ENCODE data around the gene PDE4D. TPM values are rescaled to one million over a fixed set of nuclear protein-coding genes. Genes with fewer than 3 reads are reported as not detected.

The PDE4D gene
- total and polyA plus RNA-seq, 2 donors (not counting 1 experiment from before 2014, with no cell fraction given), result 14.9 to 171 TPM

DNA sequence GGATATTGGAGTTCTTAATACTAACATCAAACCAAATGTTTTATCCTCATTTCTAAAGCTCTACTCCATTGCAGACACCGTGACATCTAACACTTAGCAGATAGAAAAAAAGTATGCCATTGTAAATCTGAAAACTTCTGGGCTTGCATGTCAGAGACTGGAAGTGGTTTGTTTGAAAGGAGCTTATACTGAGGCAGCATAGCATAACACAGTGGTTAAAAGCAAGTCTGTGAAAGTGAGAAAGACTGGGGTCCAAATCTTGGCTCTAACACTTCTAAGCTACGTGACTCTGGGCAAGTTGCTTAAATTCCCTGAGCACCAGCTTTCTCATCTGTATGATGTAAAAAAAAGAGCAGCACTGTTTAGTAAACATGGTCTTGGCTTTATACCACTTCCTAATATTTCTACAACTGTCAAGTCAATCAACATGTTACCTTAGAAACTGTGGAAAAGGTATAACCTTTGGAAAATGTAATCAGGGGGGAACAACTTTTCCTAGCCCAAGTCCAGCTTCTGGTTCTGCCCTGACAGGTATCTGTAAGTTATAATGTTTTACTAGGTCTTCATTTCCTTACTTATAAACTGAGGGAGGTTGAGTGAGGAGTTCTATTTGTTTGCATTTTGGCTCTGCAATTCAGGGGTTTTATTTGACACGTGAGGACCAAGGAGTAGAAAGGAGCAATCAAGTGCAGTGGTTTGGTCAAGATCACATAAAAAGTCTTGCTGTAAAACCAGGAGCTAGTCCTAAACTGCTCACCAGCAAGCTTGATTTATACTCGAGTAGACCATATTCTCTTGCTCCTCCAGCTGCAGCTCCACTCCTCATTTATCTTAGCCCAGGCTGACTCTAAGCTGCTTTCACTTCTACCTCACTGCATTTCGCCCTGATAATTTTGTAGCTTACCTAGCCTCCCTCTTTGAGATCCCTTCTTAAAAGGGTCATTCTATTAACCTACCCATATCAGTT is 769.6 kb downstream of the PDE4D start:
- DNase-seq (no peak), ATAC-seq (ENCODE audit: low read depth) (no peak)
- H2AFZ ChIP-seq (ENCODE audit: insufficient read depth, low read depth, low read length, poor library complexity, severe bottlenecking), result no peak overlapping the region
- no peaks in the 10 kb centered on the region for H3K27me3 ChIP-seq (replicated peaks in 1 of 4; ENCODE audit: control extremely low read depth in 1 of 4, control insufficient read depth in 3 of 4, insufficient read depth in 4 of 4, low read length in 3 of 4)
- H3K36me3 ChIP-seq (replicated peaks in 1 of 2; ENCODE audit: control extremely low read depth in 1 of 2, control insufficient read depth in 1 of 2, extremely low read depth in 1 of 2, insufficient read depth in 2 of 2, low read length in 1 of 2), result no peaks in the 10 kb centered on the region
- Mint-ChIP-seq H3K9me3 (ENCODE audit: insufficient read depth) (no peaks in the 10 kb centered on the region), H3K27ac (no peak overlapping the region), H3K4me1 (peaks cover 9% of the 10 kb centered on the region), H3K27me3 (no peaks in the 10 kb centered on the region), H3K4me3 (no peak overlapping the region)
- TF ChIP-seq, protein P1, sequence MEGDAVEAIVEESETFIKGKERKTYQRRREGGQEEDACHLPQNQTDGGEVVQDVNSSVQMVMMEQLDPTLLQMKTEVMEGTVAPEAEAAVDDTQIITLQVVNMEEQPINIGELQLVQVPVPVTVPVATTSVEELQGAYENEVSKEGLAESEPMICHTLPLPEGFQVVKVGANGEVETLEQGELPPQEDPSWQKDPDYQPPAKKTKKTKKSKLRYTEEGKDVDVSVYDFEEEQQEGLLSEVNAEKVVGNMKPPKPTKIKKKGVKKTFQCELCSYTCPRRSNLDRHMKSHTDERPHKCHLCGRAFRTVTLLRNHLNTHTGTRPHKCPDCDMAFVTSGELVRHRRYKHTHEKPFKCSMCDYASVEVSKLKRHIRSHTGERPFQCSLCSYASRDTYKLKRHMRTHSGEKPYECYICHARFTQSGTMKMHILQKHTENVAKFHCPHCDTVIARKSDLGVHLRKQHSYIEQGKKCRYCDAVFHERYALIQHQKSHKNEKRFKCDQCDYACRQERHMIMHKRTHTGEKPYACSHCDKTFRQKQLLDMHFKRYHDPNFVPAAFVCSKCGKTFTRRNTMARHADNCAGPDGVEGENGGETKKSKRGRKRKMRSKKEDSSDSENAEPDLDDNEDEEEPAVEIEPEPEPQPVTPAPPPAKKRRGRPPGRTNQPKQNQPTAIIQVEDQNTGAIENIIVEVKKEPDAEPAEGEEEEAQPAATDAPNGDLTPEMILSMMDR (IDR thresholded peaks at IDR 0.05), result no peak
- ChIA-PET POLR2A (no interaction called here), CTCF (interaction anchor here (0.9 to 2.1 kb wide), 5 partner anchors 14 to 88 kb away, joined by 3 to 7 read pairs (median 3); no protein-coding TSS in a partner anchor)
- H3K4me1 ChIP-seq (ENCODE audit: control insufficient read depth in 2 of 2, insufficient read depth in 2 of 2, low read length in 2 of 2), result peaks cover 8 to 10% of the 10 kb centered on the region in 2 donors
- 77% methylated on average over 2 of the region's 5 CpGs for WGBS (ENCODE audit: insufficient coverage)
- H3K79me2 ChIP-seq (ENCODE audit: control insufficient read depth, insufficient read depth, low read length), result no peaks in the 10 kb centered on the region
- H3K4me2 ChIP-seq (replicated peaks; ENCODE audit: low read depth, low read length, poor library complexity, severe bottlenecking), result no peak overlapping the region
- no peak overlapping the region for H3K4me3 ChIP-seq (ENCODE audit: control extremely low read depth in 1 of 5, extremely low read depth in 1 of 5, insufficient read depth in 1 of 5, low read depth in 2 of 5, low read length in 4 of 5)
- intact Hi-C loops (cut with micrococcal nuclease), result no loop called here
- no peak overlapping the region for H3K27ac ChIP-seq (ENCODE audit: low read length in 2 of 2)
- H4K20me1 ChIP-seq (ENCODE audit: control insufficient read depth, insufficient read depth, low read length, poor library complexity, severe bottlenecking), result no peaks in the 10 kb centered on the region
- H3K9ac ChIP-seq (ENCODE audit: low read length), result no peak overlapping the region
- no peaks in the 10 kb centered on the region for H3K9me3 ChIP-seq (ENCODE audit: control extremely low read depth in 1 of 3, control insufficient read depth in 2 of 3, insufficient read depth in 1 of 3, low read length in 2 of 3)

DNA sequence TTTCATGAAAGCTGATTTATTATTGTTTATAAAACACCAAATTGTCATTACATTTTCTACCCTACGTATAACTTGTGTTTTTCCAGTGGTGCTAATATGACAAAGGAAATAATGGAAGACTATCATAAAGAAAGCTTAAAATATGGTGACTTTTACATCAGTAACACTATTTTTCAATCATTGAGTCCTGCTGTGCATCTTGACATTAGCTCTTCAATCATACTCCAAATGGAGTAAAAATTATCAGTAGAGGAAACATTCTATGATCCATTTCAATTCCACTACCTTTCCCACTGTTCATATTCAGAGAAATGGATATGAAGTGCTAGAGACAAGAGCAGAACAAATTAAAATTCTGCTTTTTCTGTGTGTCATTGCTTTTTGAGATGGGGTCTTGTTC is 774.0 kb downstream of the PDE4D start:
- H3K9me3 ChIP-seq (ENCODE audit: control extremely low read depth in 1 of 3, control insufficient read depth in 2 of 3, insufficient read depth in 1 of 3, low read length in 2 of 3), result no peaks in the 10 kb centered on the region
- H3K4me1 Mint-ChIP-seq, result no peaks in the 10 kb centered on the region
- H3K27me3 Mint-ChIP-seq, result no peaks in the 10 kb centered on the region
- H3K27ac Mint-ChIP-seq, result no peak overlapping the region
- no peak overlapping the region for H3K4me3 Mint-ChIP-seq
- H3K27ac ChIP-seq (ENCODE audit: low read length in 2 of 2), result no peak overlapping the region
- H3K9ac ChIP-seq (ENCODE audit: low read length), result no peak overlapping the region
- ATAC-seq (ENCODE audit: low read depth) (no peak), DNase-seq (no peak)
- H3K9me3 Mint-ChIP-seq (ENCODE audit: insufficient read depth), result no peaks in the 10 kb centered on the region
- no peaks in the 10 kb centered on the region for H3K36me3 ChIP-seq (replicated peaks in 1 of 2; ENCODE audit: control extremely low read depth in 1 of 2, control insufficient read depth in 1 of 2, extremely low read depth in 1 of 2, insufficient read depth in 2 of 2, low read length in 1 of 2)
- no peak overlapping the region for H3K4me2 ChIP-seq (replicated peaks; ENCODE audit: low read depth, low read length, poor library complexity, severe bottlenecking)
- intact Hi-C loops (cut with micrococcal nuclease), result no loop called here
- H3K4me3 ChIP-seq (ENCODE audit: control extremely low read depth in 1 of 5, extremely low read depth in 1 of 5, insufficient read depth in 1 of 5, low read depth in 2 of 5, low read length in 4 of 5), result no peak overlapping the region
- H3K27me3 ChIP-seq (replicated peaks in 1 of 4; ENCODE audit: control extremely low read depth in 1 of 4, control insufficient read depth in 3 of 4, insufficient read depth in 4 of 4, low read length in 3 of 4), result no peaks in the 10 kb centered on the region
- no CpG with 5 or more reads among the region's 1 CpG for WGBS (ENCODE audit: insufficient coverage)
- H3K79me2 ChIP-seq (ENCODE audit: control insufficient read depth, insufficient read depth, low read length), result no peaks in the 10 kb centered on the region
- no peak overlapping the region for H2AFZ ChIP-seq (ENCODE audit: insufficient read depth, low read depth, low read length, poor library complexity, severe bottlenecking)
- ChIA-PET POLR2A (interaction anchor here (0.6 kb wide), 1 partner anchor 11 kb away, joined by 3 read pairs; no protein-coding TSS in a partner anchor), CTCF (no interaction called here)
- no peak for TF ChIP-seq EZH2 (IDR thresholded peaks at IDR 0.05; ENCODE audit: borderline replicate concordance, insufficient read depth, low read depth, low read length, poor library complexity, severe bottlenecking)
- TF ChIP-seq, protein P1 (IDR thresholded peaks at IDR 0.05), result no peak
- H4K20me1 ChIP-seq (ENCODE audit: control insufficient read depth, insufficient read depth, low read length, poor library complexity, severe bottlenecking), result no peaks in the 10 kb centered on the region
- no peaks in the 10 kb centered on the region for H3K4me1 ChIP-seq (ENCODE audit: control insufficient read depth in 2 of 2, insufficient read depth in 2 of 2, low read length in 2 of 2)
